ENCODE results near the gene GRB10.

GRCh38 chr7:50562136-50562535 is 220.6 kb downstream of the GRB10 start:
- TF ChIP-seq CTCF (IDR thresholded peaks at IDR 0.05), result no peak
- TF ChIP-seq POLR2A (IDR thresholded peaks at IDR 0.05), result no peak
